ENCODE data around the gene SPATC1L. TPM values are rescaled to one million over a fixed set of nuclear protein-coding genes. Genes with fewer than 3 reads are reported as not detected.

Gene SPATC1L
- total and polyA plus RNA-seq, 2 donors from 2014 or later = 3.7 to 8.7 TPM

- Histone ChIP-seq H3K27me3 (ENCODE audit: control insufficient read depth, insufficient read depth, low read length) (no peaks in the 10 kb centered on the region), H3K4me1 (ENCODE audit: control insufficient read depth in 2 of 3, insufficient read depth in 2 of 3, low read depth in 1 of 3, low read length in 3 of 3) (no peaks in the 10 kb centered on the region), H3K27ac (ENCODE audit: low read depth in 2 of 2, low read length in 2 of 2) (no peak overlapping the region), H3K4me3 (ENCODE audit: low read length in 3 of 3) (no peak overlapping the region), H3K36me3 (ENCODE audit: control insufficient read depth in 2 of 3, insufficient read depth in 3 of 3, low read length in 3 of 3) (peaks cover 12 to 37% (median 31%) of the 10 kb centered on the region in 3 donors), H3K9me3 (ENCODE audit: control insufficient read depth in 2 of 3, insufficient read depth in 1 of 3, low read length in 3 of 3) (no peaks in the 10 kb centered on the region), H3K9ac (ENCODE audit: low read length in 3 of 3) (no peak overlapping the region)
- no peak for TF ChIP-seq CTCF (IDR thresholded peaks at IDR 0.05; ENCODE audit: borderline replicate concordance, extremely low read depth, insufficient read depth)
- intact Hi-C loops (cut with DNase I) = no loop called here
- no peak for FAIRE-seq
- peak in 2 of 5 donors; percentile 13 to 48 for DNase-seq
Measured at GRCh38 chr21:46196733-46197132, 12.5 kb upstream of the SPATC1L start.

DNA sequence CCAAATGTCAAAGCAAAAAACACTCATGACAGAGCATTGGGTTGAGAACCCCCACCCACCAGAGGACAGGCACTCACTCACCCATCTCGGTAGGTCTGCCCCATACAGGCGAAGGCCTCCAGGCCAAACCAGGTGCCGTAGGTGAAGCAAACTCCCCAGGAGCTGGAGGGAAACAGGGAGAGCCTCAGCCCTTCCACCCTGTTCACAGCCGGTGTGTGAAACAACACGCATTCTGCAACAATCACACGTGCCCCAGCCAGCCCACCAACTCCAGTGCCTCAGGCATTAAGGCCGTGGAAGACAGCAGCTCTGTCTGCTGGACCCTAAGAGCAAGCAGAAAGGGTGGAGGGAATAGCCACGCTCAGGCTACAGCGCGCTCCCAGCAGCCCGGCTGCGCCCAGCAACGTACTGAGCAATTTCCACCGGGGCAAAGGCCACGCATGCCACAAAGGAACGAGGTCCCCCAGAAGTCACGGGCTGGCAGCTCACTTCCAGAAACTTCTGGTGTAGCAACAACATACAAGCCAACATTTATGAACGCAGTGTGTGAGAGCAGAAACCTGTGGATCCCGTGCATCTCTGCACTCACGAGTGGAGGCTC is 11.4 kb upstream of the SPATC1L start:
- Histone ChIP-seq H3K36me3 (ENCODE audit: control insufficient read depth in 2 of 3, insufficient read depth in 3 of 3, low read length in 3 of 3) (peaks cover 12 to 37% (median 32%) of the 10 kb centered on the region in 3 donors), H3K27ac (ENCODE audit: low read depth in 2 of 2, low read length in 2 of 2) (no peak overlapping the region), H3K4me1 (ENCODE audit: control insufficient read depth in 2 of 3, insufficient read depth in 2 of 3, low read depth in 1 of 3, low read length in 3 of 3) (no peaks in the 10 kb centered on the region), H3K9ac (ENCODE audit: low read length in 3 of 3) (no peak overlapping the region), H3K9me3 (ENCODE audit: control insufficient read depth in 2 of 3, insufficient read depth in 1 of 3, low read length in 3 of 3) (no peaks in the 10 kb centered on the region), H3K27me3 (ENCODE audit: control insufficient read depth, insufficient read depth, low read length) (no peaks in the 10 kb centered on the region), H3K4me3 (ENCODE audit: low read length in 3 of 3) (no peak overlapping the region)
- intact Hi-C loops (cut with DNase I) = no loop called here
- no peak for TF ChIP-seq CTCF (IDR thresholded peaks at IDR 0.05; ENCODE audit: borderline replicate concordance, extremely low read depth, insufficient read depth)
- no peak for DNase-seq
- FAIRE-seq = no peak

DNA sequence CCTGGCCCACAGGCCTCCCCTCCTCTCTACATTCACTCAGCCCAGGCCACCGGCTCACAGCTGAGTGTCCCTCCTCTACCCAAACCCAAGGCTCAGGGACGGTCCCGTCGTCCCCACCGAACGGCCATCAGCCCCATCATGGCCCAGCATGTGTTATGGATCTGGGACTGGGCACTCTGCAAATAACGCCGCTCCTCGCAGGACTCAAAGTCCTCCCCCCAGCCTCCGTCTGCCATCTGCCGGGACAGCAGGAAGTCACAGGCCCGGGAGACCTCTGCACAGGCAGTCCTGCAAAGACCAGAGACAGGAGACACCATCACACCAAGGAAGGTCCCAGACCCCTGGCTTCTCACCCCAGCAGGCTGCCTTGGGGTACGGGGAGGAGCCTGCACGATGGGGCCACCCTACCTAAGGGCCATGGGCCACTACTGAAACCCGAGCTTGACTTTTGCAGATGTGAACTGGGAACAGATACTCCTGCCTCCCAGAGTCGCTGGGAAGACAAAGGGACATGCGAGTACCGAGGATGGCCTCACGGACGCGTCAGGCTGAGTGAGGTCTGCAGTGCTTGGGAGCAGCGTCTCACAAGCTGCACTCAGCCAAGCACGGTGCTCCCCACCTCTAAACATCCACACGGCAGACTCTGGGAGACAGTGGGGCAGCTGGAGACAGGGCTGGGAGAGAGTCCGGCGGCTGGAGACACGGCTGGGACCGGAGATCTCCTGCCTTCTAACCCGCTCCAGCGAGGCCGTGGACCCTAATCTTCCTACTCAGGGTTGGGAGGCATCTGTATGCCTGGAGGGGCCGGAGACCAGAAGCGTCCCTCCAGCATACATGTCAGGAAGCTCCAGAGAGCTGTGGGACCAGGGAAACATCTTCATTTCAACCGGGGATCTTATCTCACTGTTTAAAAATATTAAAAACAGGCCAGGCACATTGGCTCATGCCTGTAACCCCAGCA is 10.4 kb upstream of the SPATC1L start:
- H3K36me3 ChIP-seq (ENCODE audit: control insufficient read depth in 2 of 3, insufficient read depth in 3 of 3, low read length in 3 of 3) = peaks cover 10 to 31% (median 29%) of the 10 kb centered on the region in 3 donors
- no peaks in the 10 kb centered on the region for H3K9me3 ChIP-seq (ENCODE audit: control insufficient read depth in 2 of 3, insufficient read depth in 1 of 3, low read length in 3 of 3)
- intact Hi-C loops (cut with DNase I) = no loop called here
- TF ChIP-seq CTCF (IDR thresholded peaks at IDR 0.05; ENCODE audit: borderline replicate concordance, extremely low read depth, insufficient read depth) = no peak
- H3K27me3 ChIP-seq (ENCODE audit: control insufficient read depth, insufficient read depth, low read length) = no peaks in the 10 kb centered on the region
- FAIRE-seq (no peak), DNase-seq (peak in 2 of 5 donors; percentile 16 to 58)
- H3K4me3 ChIP-seq (ENCODE audit: low read length in 3 of 3) = no peak overlapping the region
- no peak overlapping the region for H3K9ac ChIP-seq (ENCODE audit: low read length in 3 of 3)
- no peak overlapping the region for H3K27ac ChIP-seq (ENCODE audit: low read depth in 2 of 2, low read length in 2 of 2)
- H3K4me1 ChIP-seq (ENCODE audit: control insufficient read depth in 2 of 3, insufficient read depth in 2 of 3, low read depth in 1 of 3, low read length in 3 of 3) = no peaks in the 10 kb centered on the region
